HEK293T (cell line): ENCODE results near the gene FOXP3.

Experiments
- CTCF ChIA-PET: fragments of 350-600 bp; formaldehyde crosslinking; extraction: SDS; loops from one replicate; lab custom pipeline; 2021; ENCODE audit warnings: antibody characterized with exemption, inconsistent platforms; lab: Yijun Ruan, JAX
- POLR2A ChIA-PET: fragments of 350-600 bp; formaldehyde crosslinking; extraction: SDS; loops from one replicate; lab custom pipeline; 2020; ENCODE audit warnings: antibody characterized with exemption, inconsistent platforms; lab: Yijun Ruan, JAX
- DNase-seq: peaks from one replicate; pipeline ENCODE4 v3.0.0; 2012; ENCODE audit warnings: mixed read lengths; ENCODE audit errors: extremely low spot score
- ARNT ChIP-seq: fragments of 450-650 bp; IDR thresholded peaks from 2 replicates; pipeline ENCODE4 v1.6.1; 2017; ENCODE audit warnings: mild to moderate bottlenecking
- BHLHE40 ChIP-seq: fragments of 450-650 bp; IDR thresholded peaks from 2 replicates; pipeline ENCODE4 v1.6.1; 2016; ENCODE audit warnings: mild to moderate bottlenecking, moderate library complexity, borderline replicate concordance
- CTBP1 ChIP-seq: fragments of 450-650 bp; IDR thresholded peaks from 2 replicates; pipeline ENCODE4 v1.6.1; 2016; ENCODE audit warnings: borderline replicate concordance
- ELF4 ChIP-seq: fragments of 450-650 bp; IDR thresholded peaks from 2 replicates; pipeline ENCODE4 v1.6.1; 2017; ENCODE audit warnings: antibody characterized with exemption
- FOXA1 ChIP-seq: fragments of 450-650 bp; IDR thresholded peaks from 2 replicates; pipeline ENCODE4 v1.6.1; 2016; ENCODE audit warnings: mild to moderate bottlenecking
- FOXK2 ChIP-seq: fragments of 450-650 bp; IDR thresholded peaks from 2 replicates; pipeline ENCODE4 v1.6.1; 2016; ENCODE audit warnings: mild to moderate bottlenecking
- FOXM1 ChIP-seq: fragments of 450-650 bp; IDR thresholded peaks from 2 replicates; pipeline ENCODE4 v1.6.1; 2017; ENCODE audit warnings: mild to moderate bottlenecking, borderline replicate concordance
- HDGF ChIP-seq: fragments of 450-650 bp; IDR thresholded peaks from 2 replicates; pipeline ENCODE4 v1.6.1; 2017; ENCODE audit warnings: antibody characterized with exemption, borderline replicate concordance
- L3MBTL2 ChIP-seq: fragments of 450-650 bp; conservative IDR thresholded peaks from 2 replicates; pipeline ENCODE4 v1.6.1; 2016; ENCODE audit warnings: mild to moderate bottlenecking
- LEF1 ChIP-seq: fragments of 450-650 bp; IDR thresholded peaks from 2 replicates; pipeline ENCODE4 v1.6.1; 2017; ENCODE audit warnings: mild to moderate bottlenecking, borderline replicate concordance
- NFRKB ChIP-seq: fragments of 450-650 bp; IDR thresholded peaks from 2 replicates; pipeline ENCODE4 v1.6.1; 2016; ENCODE audit warnings: mild to moderate bottlenecking, moderate library complexity
- SP1 ChIP-seq: fragments of 450-650 bp; IDR thresholded peaks from 2 replicates; pipeline ENCODE4 v1.6.1; 2017
- SUZ12 ChIP-seq: fragments of 450-650 bp; IDR thresholded peaks from 2 replicates; pipeline ENCODE4 v1.6.1; 2016; ENCODE audit warnings: mild to moderate bottlenecking
- TARDBP ChIP-seq: fragments of 450-650 bp; IDR thresholded peaks from 2 replicates; pipeline ENCODE4 v1.6.1; 2016
- ZNF384 ChIP-seq: fragments of 450-650 bp; IDR thresholded peaks from 2 replicates; pipeline ENCODE4 v1.6.1; 2016
- TF ChIP-seq, protein P1 (sequence below): fragments of 450-650 bp; IDR thresholded peaks from 2 replicates; pipeline ENCODE4 v1.6.1; 2016

FOXP3 gene

GRCh38 chrX:49277535-49277830, 13.0 kb upstream of the FOXP3 start:
- ChIA-PET POLR2A (no interaction called here), CTCF (no interaction called here)

GRCh38 chrX:49276671-49277534, 12.4 kb upstream of the FOXP3 start:
- DNase-seq = no peak
- TF ChIP-seq ELF4 (no peak), FOXM1 (no peak), SUZ12 (no peak), SP1 (no peak), L3MBTL2 (no peak), ARNT (no peak), FOXK2 (no peak), LEF1 (no peak), HDGF (no peak), FOXA1 (no peak), CTBP1 (no peak), NFRKB (no peak), BHLHE40 (no peak), TARDBP (no peak), ZNF384 (no peak)
- TF ChIP-seq, protein P1, sequence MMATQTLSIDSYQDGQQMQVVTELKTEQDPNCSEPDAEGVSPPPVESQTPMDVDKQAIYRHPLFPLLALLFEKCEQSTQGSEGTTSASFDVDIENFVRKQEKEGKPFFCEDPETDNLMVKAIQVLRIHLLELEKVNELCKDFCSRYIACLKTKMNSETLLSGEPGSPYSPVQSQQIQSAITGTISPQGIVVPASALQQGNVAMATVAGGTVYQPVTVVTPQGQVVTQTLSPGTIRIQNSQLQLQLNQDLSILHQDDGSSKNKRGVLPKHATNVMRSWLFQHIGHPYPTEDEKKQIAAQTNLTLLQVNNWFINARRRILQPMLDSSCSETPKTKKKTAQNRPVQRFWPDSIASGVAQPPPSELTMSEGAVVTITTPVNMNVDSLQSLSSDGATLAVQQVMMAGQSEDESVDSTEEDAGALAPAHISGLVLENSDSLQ = no peak
- POLR2A ChIA-PET = interaction anchor here (1.5 kb wide), 1 partner anchor 86 kb away, joined by 4 read pairs; no protein-coding TSS in a partner anchor
- CTCF ChIA-PET = no interaction called here

More at GRCh38 chrX:49277535-49277830, 13.0 kb upstream of the FOXP3 start:
- TF ChIP-seq SP1 = no peak
- TF ChIP-seq ARNT = no peak
- TF ChIP-seq CTBP1 = no peak
- no peak for TF ChIP-seq ZNF384
- no peak for TF ChIP-seq SUZ12
- no peak for TF ChIP-seq ELF4
- TF ChIP-seq FOXA1 = no peak
- no peak for DNase-seq

DNA sequence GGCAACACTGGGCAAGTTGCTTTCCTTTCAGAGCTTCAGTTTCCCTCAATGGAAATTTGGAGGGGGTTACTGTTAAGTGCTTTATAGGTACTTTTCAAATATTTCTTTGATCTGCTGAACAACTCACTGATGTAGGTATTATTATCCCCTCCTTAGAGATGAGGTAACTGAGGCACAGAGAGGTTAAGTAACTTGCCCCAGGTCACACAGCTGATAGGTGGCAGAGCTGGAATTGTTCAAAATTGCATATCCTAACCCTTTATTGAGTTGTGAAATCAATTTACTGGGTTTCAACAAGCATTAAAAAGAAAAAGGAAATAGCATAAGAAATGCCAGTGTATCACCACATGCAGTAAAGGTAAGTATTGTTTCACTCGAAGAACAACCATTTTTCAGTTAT, 11.7 kb upstream of the FOXP3 start:
- POLR2A ChIA-PET = interaction anchor here (1.5 kb wide), 1 partner anchor 85 kb away, joined by 4 read pairs; no protein-coding TSS in a partner anchor
- DNase-seq = no peak
- CTCF ChIA-PET = interaction anchor here (0.6 kb wide), 1 partner anchor 656 kb away, joined by 3 read pairs; no protein-coding TSS in a partner anchor
- TF ChIP-seq FOXM1 (no peak), BHLHE40 (no peak), FOXK2 (no peak), LEF1 (no peak), FOXA1 (no peak), L3MBTL2 (no peak), CTBP1 (no peak), SUZ12 (no peak), ELF4 (no peak), SP1 (no peak), ARNT (no peak), HDGF (no peak), ZNF384 (no peak), NFRKB (no peak), TARDBP (no peak)
- TF ChIP-seq, protein P1 = no peak

DNA sequence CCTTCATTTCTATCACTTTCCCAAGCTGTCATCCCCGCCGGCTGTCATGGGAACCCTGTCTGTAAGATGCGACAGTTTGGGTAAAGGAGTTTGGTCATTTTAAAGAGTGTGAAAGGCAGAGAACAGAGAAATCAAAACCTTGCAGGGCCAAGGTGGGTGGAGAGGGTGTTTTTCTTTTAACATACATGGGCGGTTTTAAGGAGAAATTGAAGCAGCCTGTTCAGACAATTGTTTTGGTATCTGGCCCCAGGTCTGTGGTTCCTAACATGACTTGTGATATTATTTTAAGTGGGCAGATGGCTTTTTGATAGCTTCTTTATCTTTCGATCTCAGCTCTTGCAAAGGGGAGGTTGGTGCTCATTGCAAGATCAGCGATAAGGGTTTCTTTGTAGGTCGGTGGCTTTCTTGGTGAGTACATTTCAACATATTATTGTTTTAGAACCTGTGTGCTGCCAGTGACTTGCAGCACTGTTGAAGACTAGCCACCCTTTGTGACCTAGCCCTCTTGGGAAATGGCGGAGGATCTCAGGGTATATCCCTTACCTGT, 8.7 kb upstream of the FOXP3 start:
- DNase-seq = no peak
- ChIA-PET POLR2A (no interaction called here), CTCF (no interaction called here)
- TF ChIP-seq NFRKB = no peak
- TF ChIP-seq L3MBTL2 = no peak
- TF ChIP-seq ARNT = no peak
- no peak for TF ChIP-seq FOXM1
- TF ChIP-seq CTBP1 = no peak
- no peak for TF ChIP-seq SP1
- TF ChIP-seq, protein P1 = no peak
- no peak for TF ChIP-seq FOXA1
- no peak for TF ChIP-seq HDGF
- no peak for TF ChIP-seq ZNF384
- no peak for TF ChIP-seq LEF1
- TF ChIP-seq BHLHE40 = no peak
- no peak for TF ChIP-seq TARDBP
- no peak for TF ChIP-seq ELF4
- no peak for TF ChIP-seq SUZ12
- TF ChIP-seq FOXK2 = no peak

- no peak for TF ChIP-seq ELF4
- TF ChIP-seq NFRKB = no peak
- TF ChIP-seq CTBP1 = no peak
- POLR2A ChIA-PET = no interaction called here
- CTCF ChIA-PET = no interaction called here
Observed at GRCh38 chrX:49272421-49272820, 7.9 kb upstream of the FOXP3 start.

More at GRCh38 chrX:49272421-49272820, 7.9 kb upstream of the FOXP3 start:
- no peak for DNase-seq
